ENCODE data around the gene DNALI1. TPM values are rescaled to one million over a fixed set of nuclear protein-coding genes. Genes with fewer than 3 reads are reported as not detected.
"Not testable (repeated sequence)": the region's sequence is repeated elsewhere in the genome, so short reads cannot be mapped to it uniquely, and the experiment has no call there.

Gene DNALI1
- total and polyA plus RNA-seq, 2 of the 8 experiments (the other 6 are each of a cell fraction or from before 2014, with no cell fraction given), result 8.9 to 11.3 TPM

GRCh38 chr1:37559957-37560379, 3.2 kb downstream of the DNALI1 start:
- H2AFZ ChIP-seq (ENCODE audit: low read length); H4K20me1 ChIP-seq (replicated peaks in 1 of 2; ENCODE audit: control insufficient read depth in 1 of 2, insufficient read depth in 2 of 2, low read length in 2 of 2); H3K9me3 ChIP-seq (ENCODE audit: insufficient read depth in 2 of 2, low read depth in 1 of 2, low read length in 1 of 2); H2BK5ac ChIP-seq (ENCODE audit: low read depth, low read length); H2AK5ac ChIP-seq (ENCODE audit: low read depth, low read length); H3K79me1 ChIP-seq (ENCODE audit: low read depth, low read length); H3K4ac ChIP-seq (replicated peaks; ENCODE audit: insufficient read length, low read depth, low read length); H2BK20ac ChIP-seq (ENCODE audit: low read length); H2BK120ac ChIP-seq (replicated peaks; ENCODE audit: low read depth, low read length); H3K23ac ChIP-seq (ENCODE audit: insufficient read length); H3K9ac ChIP-seq (replicated peaks in 1 of 4; ENCODE audit: extremely low read depth in 1 of 4, low read depth in 3 of 4, low read length in 3 of 4); H4K8ac ChIP-seq (ENCODE audit: extremely low read depth, insufficient read depth, low read length); H3K18ac ChIP-seq (ENCODE audit: extremely low read depth, low read length); H3K79me2 ChIP-seq (ENCODE audit: control insufficient read depth in 1 of 2, insufficient read depth in 2 of 2, low read length in 2 of 2); H2BK12ac ChIP-seq (ENCODE audit: low read depth, low read length); FAIRE-seq; H3K27me3 ChIP-seq (replicated peaks in 1 of 4; ENCODE audit: control insufficient read depth in 3 of 4, extremely low read depth in 1 of 4, insufficient read depth in 3 of 4, low read length in 3 of 4); H3K4me2 ChIP-seq (ENCODE audit: insufficient read depth in 1 of 2, low read depth in 2 of 2, low read length in 2 of 2); H3K23me2 ChIP-seq (ENCODE audit: low read depth, low read length); H3K14ac ChIP-seq (ENCODE audit: insufficient read length); H4K5ac ChIP-seq (ENCODE audit: insufficient read length, low read depth, low read length); DNase-seq (ENCODE audit: low read depth in 1 of 2, low spot score in 2 of 2); H4K91ac ChIP-seq (replicated peaks; ENCODE audit: insufficient read length, low read length); H3K4me1 ChIP-seq (replicated peaks in 1 of 4; ENCODE audit: control insufficient read depth in 3 of 4, insufficient read depth in 4 of 4, low read length in 3 of 4); H2BK15ac ChIP-seq (ENCODE audit: low read length); H3K4me3 ChIP-seq (ENCODE audit: extremely low read depth in 1 of 4, insufficient read depth in 2 of 4, low read depth in 3 of 4, low read length in 4 of 4); H3K27ac ChIP-seq (ENCODE audit: low read depth, low read length); H3K56ac ChIP-seq (replicated peaks; ENCODE audit: insufficient read length, low read depth, low read length): not testable (repeated sequence)
- H3K36me3 ChIP-seq (ENCODE audit: control insufficient read depth in 2 of 4, insufficient read depth in 4 of 4, low read length in 3 of 4), result peaks cover 0 to 10% (median 3%) of the 10 kb centered on the region in 4 experiments; a peak in 5 of 8 replicates
- CTCF ChIA-PET (ENCODE audit: partially characterized antibody), result interaction anchor here (1.5 kb wide), 1 partner anchor 105 kb away, joined by 3 read pairs; no protein-coding TSS in a partner anchor
- 82% methylated on average over 12 of the region's 12 CpGs; no CpG with 5 or more reads in 1 of the 2 experiments for WGBS, 2 experiments (ENCODE audit: extremely low coverage in 1 of 2, insufficient coverage in 1 of 2, insufficient read length in 1 of 2, insufficient replicate concordance in 2 of 2, low coverage in 1 of 2, low lambda C conversion rate in 2 of 2, missing lambda C conversion rate in 1 of 2)
- POLR2A ChIA-PET (ENCODE audit: partially characterized antibody), result interaction anchor here (1.3 kb wide), 1 partner anchor 130 kb away, joined by 3 read pairs; a partner anchor contains a TSS
